IgD-negative memory B cell (primary cell): ENCODE results near the gene LRTM1. TPM values are rescaled to one million over a fixed set of nuclear protein-coding genes. Genes with fewer than 3 reads are reported as not detected.

Experiments
- H3K27ac Mint-ChIP-seq, 3 donors: one replicate each; pipeline ENCODE4 v1.8.0; 2020 to 2022; ENCODE audit warnings: mild to moderate bottlenecking in 3 of 3, mixed read lengths in 3 of 3, moderate library complexity in 1 of 3
- H3K27me3 Mint-ChIP-seq: one replicate; pipeline ENCODE4 v1.8.0; 2021; ENCODE audit warnings: mixed read lengths
- H3K36me3 Mint-ChIP-seq: one replicate; pipeline ENCODE4 v1.8.0; 2020; ENCODE audit warnings: mild to moderate bottlenecking, mixed read lengths
- H3K4me1 Mint-ChIP-seq, 3 donors: one replicate each; pipeline ENCODE4 v1.8.0; 2020 to 2022; ENCODE audit warnings: mixed read lengths in 3 of 3, mild to moderate bottlenecking in 1 of 3
- H3K4me3 Mint-ChIP-seq, 4 donors: one replicate each; pipeline ENCODE4 v1.8.0; 2020 to 2022; ENCODE audit warnings: mild to moderate bottlenecking in 4 of 4, mixed read lengths in 4 of 4, moderate library complexity in 3 of 4
- H3K9me3 Mint-ChIP-seq, 3 donors: one replicate each; pipeline ENCODE4 v1.8.0; 2020 to 2021; ENCODE audit warnings: mixed read lengths in 3 of 3, mild to moderate bottlenecking in 1 of 3
- polyA plus RNA-seq: library from polyadenylated mRNA; unstranded; fragments of 300-500 nt; fragmentation: Illumina TruSeq; gene quantifications from one replicate; pipeline ENCODE4 v1.2.3, GENCODE V29; 2021

The LRTM1 gene
- not detected for polyA plus RNA-seq

GRCh38 chr3:54928046-54928770 lies at the start of gene LRTM1:
Gene LRTM1 (minus strand): TSS chr3:54928059. CDS start chr3:54927911, 148 bp downstream.
- Mint-ChIP-seq H3K27ac (no peak within 1 kb of the TSS), H3K9me3 (peaks cover 0 to 4% (median under 1%) of the 10 kb centered on the region in 3 donors), H3K4me3 (no peak within 1 kb of the TSS), H3K27me3 (no peaks in the 10 kb centered on the region), H3K36me3 (no peaks in the 10 kb centered on the region), H3K4me1 (no peaks in the 10 kb centered on the region)

DNA sequence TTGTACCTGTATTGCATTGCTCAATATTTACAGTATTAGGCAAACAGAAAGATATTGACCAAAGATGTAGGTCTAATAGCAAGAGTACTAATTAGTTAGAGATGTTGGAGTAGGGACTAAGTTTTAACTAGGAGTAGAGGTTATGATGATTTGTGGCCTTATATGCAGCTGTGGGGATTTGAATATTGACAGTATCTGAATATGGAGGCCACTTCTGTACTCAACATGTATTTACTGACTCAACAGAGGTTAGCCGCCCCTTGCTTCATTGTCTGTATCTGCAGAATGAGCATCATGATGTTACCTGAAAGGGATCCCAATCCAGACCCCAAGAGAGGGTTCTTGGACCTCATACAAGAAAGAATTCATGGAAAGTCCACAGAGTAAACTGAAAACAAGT lies 49.6 kb upstream of the LRTM1 start:
- H3K27ac Mint-ChIP-seq: no peak overlapping the region
- H3K27me3 Mint-ChIP-seq: no peaks in the 10 kb centered on the region
- no peaks in the 10 kb centered on the region for H3K4me1 Mint-ChIP-seq
- peaks cover 0 to 3% (median 2%) of the 10 kb centered on the region in 3 donors for H3K9me3 Mint-ChIP-seq
- H3K36me3 Mint-ChIP-seq: peaks cover 1% of the 10 kb centered on the region
- no peak overlapping the region for H3K4me3 Mint-ChIP-seq

GRCh38 chr3:54970895-54971294 lies 43.0 kb upstream of the LRTM1 start:
- Mint-ChIP-seq H3K4me3 (no peak overlapping the region), H3K27me3 (no peaks in the 10 kb centered on the region), H3K27ac (no peak overlapping the region), H3K36me3 (no peaks in the 10 kb centered on the region), H3K4me1 (no peaks in the 10 kb centered on the region), H3K9me3 (peaks cover 0 to 3% (median 0%) of the 10 kb centered on the region in 3 donors)

DNA sequence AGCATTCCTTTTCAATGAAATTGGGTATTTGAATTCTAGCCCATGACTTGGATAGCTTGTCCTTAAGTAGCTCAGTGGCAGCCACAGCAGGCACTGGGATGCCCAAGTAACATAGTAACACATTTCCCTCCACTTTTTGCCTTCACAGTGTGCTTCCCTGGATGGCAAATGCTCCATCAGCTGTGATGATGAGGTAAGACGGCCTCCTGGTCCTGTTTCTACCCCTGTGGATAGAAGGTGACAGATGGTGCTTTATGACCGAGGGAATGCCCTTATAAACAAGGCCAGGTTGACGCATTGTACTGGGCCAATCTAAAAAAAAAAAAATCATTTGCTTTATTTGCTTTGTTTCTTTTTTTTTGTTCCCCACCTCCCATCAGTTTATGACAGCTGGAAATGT lies 41.8 kb upstream of the LRTM1 start:
- Mint-ChIP-seq H3K9me3 (peaks cover 0 to 3% (median 3%) of the 10 kb centered on the region in 3 donors), H3K36me3 (peaks cover 2% of the 10 kb centered on the region), H3K27me3 (no peaks in the 10 kb centered on the region), H3K4me3 (no peak overlapping the region), H3K27ac (no peak overlapping the region), H3K4me1 (peaks cover 0 to 2% (median 0%) of the 10 kb centered on the region in 3 donors)

GRCh38 chr3:54968546-54969172 lies 40.8 kb upstream of the LRTM1 start:
- peaks cover 0 to 2% (median 0%) of the 10 kb centered on the region in 3 donors for H3K4me1 Mint-ChIP-seq
- H3K9me3 Mint-ChIP-seq: peaks cover 0 to 8% (median 4%) of the 10 kb centered on the region in 3 donors
- peaks cover 3% of the 10 kb centered on the region for H3K36me3 Mint-ChIP-seq
- no peak overlapping the region for H3K4me3 Mint-ChIP-seq
- no peaks in the 10 kb centered on the region for H3K27me3 Mint-ChIP-seq
- no peak overlapping the region for H3K27ac Mint-ChIP-seq

- Mint-ChIP-seq H3K4me3 (no peak overlapping the region), H3K27ac (no peak overlapping the region), H3K27me3 (no peaks in the 10 kb centered on the region), H3K4me1 (peaks cover 0 to 2% (median 0%) of the 10 kb centered on the region in 3 donors), H3K36me3 (peaks cover 4% of the 10 kb centered on the region), H3K9me3 (peaks cover 0 to 8% (median 5%) of the 10 kb centered on the region in 3 donors)
These were observed 39.9 kb upstream of the LRTM1 start for GRCh38 chr3:54967731-54968161.

DNA sequence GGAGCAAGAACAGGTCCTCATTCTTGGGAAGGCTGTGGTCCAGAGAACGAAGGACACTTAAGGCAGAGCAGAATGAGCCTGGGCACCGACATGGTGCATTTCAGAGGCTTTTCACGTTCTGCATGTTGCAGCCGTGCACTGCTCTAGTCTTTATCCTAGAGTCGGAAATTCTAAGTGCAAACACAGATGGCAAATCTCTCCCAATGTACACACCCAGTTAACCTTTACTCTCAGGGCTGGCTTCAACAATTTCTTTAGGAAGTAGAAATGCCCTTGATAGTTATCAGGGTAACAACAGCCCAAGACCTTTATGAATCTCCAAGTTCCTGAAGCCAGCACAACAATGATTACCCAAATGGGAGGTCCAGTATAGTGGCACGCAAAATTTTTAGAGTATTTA lies 39.1 kb upstream of the LRTM1 start:
- no peak overlapping the region for H3K4me3 Mint-ChIP-seq
- peak overlapping the region in 1 of 3 donors; percentile 16 for H3K27ac Mint-ChIP-seq
- H3K36me3 Mint-ChIP-seq: peaks cover 4% of the 10 kb centered on the region
- no peaks in the 10 kb centered on the region for H3K27me3 Mint-ChIP-seq
- H3K9me3 Mint-ChIP-seq: peaks cover 0 to 8% (median 5%) of the 10 kb centered on the region in 3 donors
- peaks cover 0 to 2% (median 0%) of the 10 kb centered on the region in 3 donors for H3K4me1 Mint-ChIP-seq

- Mint-ChIP-seq H3K27ac (no peak overlapping the region), H3K4me3 (no peak overlapping the region), H3K4me1 (peaks cover 0 to 2% (median 0%) of the 10 kb centered on the region in 3 donors), H3K9me3 (peaks cover 0 to 8% (median 2%) of the 10 kb centered on the region in 3 donors), H3K27me3 (no peaks in the 10 kb centered on the region), H3K36me3 (peaks cover 4% of the 10 kb centered on the region)
These were observed 37.9 kb upstream of the LRTM1 start for GRCh38 chr3:54965746-54966145.

- no peaks in the 10 kb centered on the region for H3K27me3 Mint-ChIP-seq
- peaks cover 0 to 8% (median 2%) of the 10 kb centered on the region in 3 donors for H3K9me3 Mint-ChIP-seq
- H3K36me3 Mint-ChIP-seq: peaks cover 4% of the 10 kb centered on the region
- no peak overlapping the region for H3K27ac Mint-ChIP-seq
- peaks cover 0 to 2% (median 0%) of the 10 kb centered on the region in 3 donors for H3K4me1 Mint-ChIP-seq
- H3K4me3 Mint-ChIP-seq: no peak overlapping the region
These were observed 36.2 kb upstream of the LRTM1 start for GRCh38 chr3:54964081-54964480.

DNA sequence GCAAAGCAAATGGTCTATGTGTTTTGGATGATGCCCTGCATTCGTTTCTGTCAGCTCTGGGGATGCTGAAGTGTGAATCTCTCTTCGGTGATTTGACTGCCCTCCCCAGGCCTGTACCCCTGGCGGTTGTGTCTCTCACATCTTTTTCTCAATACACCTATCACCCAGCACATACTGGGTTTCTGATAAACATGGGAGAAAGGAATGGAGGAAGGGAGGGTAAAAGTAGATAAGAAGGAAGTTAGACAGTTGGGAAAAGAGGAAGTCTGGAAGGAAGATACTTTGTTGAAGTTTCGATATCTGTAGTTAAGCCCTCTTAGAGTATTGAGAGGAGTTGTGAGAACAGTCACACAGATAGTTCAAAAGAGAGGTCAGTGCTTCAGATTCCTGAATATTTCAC lies 35.8 kb upstream of the LRTM1 start:
- peaks cover 0 to 2% (median 0%) of the 10 kb centered on the region in 3 donors for H3K4me1 Mint-ChIP-seq
- H3K27ac Mint-ChIP-seq: no peak overlapping the region
- H3K9me3 Mint-ChIP-seq: peaks cover 0 to 8% (median 2%) of the 10 kb centered on the region in 3 donors
- no peaks in the 10 kb centered on the region for H3K27me3 Mint-ChIP-seq
- H3K4me3 Mint-ChIP-seq: no peak overlapping the region
- H3K36me3 Mint-ChIP-seq: peaks cover 4% of the 10 kb centered on the region

DNA sequence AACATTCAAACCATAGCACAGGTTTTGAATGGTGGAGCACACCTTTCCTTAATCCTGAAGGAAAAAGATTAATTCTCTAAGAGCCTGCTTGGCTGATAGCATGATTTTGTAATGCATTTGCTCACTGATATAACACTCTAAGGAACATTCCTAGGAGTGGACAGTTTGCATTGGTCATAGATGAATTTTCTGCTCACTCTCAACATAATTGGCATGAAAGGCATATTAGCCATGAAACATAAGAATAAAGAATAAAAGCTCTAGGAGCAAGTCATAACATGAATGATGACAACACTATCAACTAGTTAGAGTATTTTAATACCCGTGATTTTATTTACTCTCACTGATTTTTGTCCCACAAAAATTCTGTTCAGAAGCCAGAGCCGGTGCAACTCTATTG lies 34.3 kb upstream of the LRTM1 start:
- Mint-ChIP-seq H3K27me3 (no peaks in the 10 kb centered on the region), H3K27ac (no peak overlapping the region), H3K4me1 (peaks cover 0 to 2% (median 0%) of the 10 kb centered on the region in 3 donors)

GRCh38 chr3:54960701-54961100 lies 32.8 kb upstream of the LRTM1 start:
- Mint-ChIP-seq H3K9me3 (peaks cover 0 to 8% (median 2%) of the 10 kb centered on the region in 3 donors), H3K4me3 (no peak overlapping the region), H3K27ac (no peak overlapping the region), H3K27me3 (no peaks in the 10 kb centered on the region), H3K4me1 (peaks cover 0 to under 1% (median 0%) of the 10 kb centered on the region in 3 donors), H3K36me3 (peaks cover 3% of the 10 kb centered on the region)

More for the DNA sequence above, 34.3 kb upstream of the LRTM1 start:
- Mint-ChIP-seq H3K4me3 (no peak overlapping the region), H3K36me3 (peaks cover 4% of the 10 kb centered on the region), H3K9me3 (peaks cover 0 to 8% (median 2%) of the 10 kb centered on the region in 3 donors)

GRCh38 chr3:54960082-54960481 lies 32.2 kb upstream of the LRTM1 start:
- Mint-ChIP-seq H3K27me3 (no peaks in the 10 kb centered on the region), H3K27ac (no peak overlapping the region), H3K4me3 (no peak overlapping the region), H3K9me3 (peaks cover 0 to 5% (median 2%) of the 10 kb centered on the region in 3 donors), H3K36me3 (peaks cover 2% of the 10 kb centered on the region), H3K4me1 (no peaks in the 10 kb centered on the region)

DNA sequence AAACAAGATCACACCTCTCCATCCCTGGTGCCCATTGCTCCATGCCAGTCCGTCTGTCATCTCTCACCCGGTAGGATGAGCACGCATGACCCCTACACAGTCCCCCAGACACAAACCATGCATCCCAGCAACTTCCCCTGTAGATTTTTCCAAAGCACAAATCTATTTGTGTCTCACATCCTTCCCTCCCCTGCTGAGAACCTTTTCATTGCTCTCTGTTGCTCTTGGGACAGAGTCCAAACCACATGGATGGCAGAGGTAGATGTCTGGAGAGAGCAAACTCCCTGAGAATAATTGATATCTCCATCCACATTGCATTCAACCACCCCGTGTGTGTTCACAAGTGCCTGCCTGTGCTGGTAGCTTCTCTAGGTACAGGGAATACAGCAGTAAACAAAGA lies 29.9 kb upstream of the LRTM1 start:
- Mint-ChIP-seq H3K27ac (no peak overlapping the region), H3K27me3 (no peaks in the 10 kb centered on the region), H3K9me3 (no peaks in the 10 kb centered on the region), H3K4me3 (no peak overlapping the region), H3K4me1 (no peaks in the 10 kb centered on the region), H3K36me3 (no peaks in the 10 kb centered on the region)

DNA sequence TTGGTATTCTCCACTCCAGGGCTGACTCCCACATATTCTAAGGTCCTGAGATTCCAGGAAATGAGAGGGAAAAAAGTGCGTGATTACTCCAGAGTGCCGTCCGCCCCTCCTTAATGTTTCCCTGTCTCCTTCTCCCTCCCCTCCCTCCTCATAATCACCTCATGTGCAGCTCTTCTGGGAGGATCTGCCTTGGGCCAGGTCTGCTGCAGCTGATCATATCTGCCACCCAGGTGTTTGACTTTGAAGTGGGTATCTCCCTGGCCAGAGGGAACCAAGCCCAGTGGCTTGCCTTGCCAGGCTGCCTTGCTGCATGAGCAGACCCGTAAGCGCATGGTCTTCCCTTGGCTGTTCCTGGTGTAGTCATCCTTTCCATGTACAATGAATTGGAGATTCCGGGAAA lies 28.1 kb upstream of the LRTM1 start:
- no peaks in the 10 kb centered on the region for H3K9me3 Mint-ChIP-seq
- H3K27me3 Mint-ChIP-seq: no peaks in the 10 kb centered on the region
- H3K4me1 Mint-ChIP-seq: no peaks in the 10 kb centered on the region

More for the DNA sequence above, 28.1 kb upstream of the LRTM1 start:
- Mint-ChIP-seq H3K27ac (no peak overlapping the region), H3K4me3 (peak overlapping the region in 1 of 4 donors; percentile 41), H3K36me3 (no peaks in the 10 kb centered on the region)
